Measurements from ENCODE around the gene GRAMD4.

GRCh38 chr22:46674906-46675305 is 54.7 kb downstream of the GRAMD4 start:
- TF ChIP-seq, protein P1, sequence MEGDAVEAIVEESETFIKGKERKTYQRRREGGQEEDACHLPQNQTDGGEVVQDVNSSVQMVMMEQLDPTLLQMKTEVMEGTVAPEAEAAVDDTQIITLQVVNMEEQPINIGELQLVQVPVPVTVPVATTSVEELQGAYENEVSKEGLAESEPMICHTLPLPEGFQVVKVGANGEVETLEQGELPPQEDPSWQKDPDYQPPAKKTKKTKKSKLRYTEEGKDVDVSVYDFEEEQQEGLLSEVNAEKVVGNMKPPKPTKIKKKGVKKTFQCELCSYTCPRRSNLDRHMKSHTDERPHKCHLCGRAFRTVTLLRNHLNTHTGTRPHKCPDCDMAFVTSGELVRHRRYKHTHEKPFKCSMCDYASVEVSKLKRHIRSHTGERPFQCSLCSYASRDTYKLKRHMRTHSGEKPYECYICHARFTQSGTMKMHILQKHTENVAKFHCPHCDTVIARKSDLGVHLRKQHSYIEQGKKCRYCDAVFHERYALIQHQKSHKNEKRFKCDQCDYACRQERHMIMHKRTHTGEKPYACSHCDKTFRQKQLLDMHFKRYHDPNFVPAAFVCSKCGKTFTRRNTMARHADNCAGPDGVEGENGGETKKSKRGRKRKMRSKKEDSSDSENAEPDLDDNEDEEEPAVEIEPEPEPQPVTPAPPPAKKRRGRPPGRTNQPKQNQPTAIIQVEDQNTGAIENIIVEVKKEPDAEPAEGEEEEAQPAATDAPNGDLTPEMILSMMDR (IDR thresholded peaks at IDR 0.05), result no peak
- no peak for TF ChIP-seq ELK1 (IDR thresholded peaks at IDR 0.05; ENCODE audit: low read depth, low read length)
- no peak for TF ChIP-seq EP300 (IDR thresholded peaks at IDR 0.05)
- TF ChIP-seq, protein P2, sequence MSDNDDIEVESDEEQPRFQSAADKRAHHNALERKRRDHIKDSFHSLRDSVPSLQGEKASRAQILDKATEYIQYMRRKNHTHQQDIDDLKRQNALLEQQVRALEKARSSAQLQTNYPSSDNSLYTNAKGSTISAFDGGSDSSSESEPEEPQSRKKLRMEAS (IDR thresholded peaks at IDR 0.05), result no peak
- TF ChIP-seq CHD4 (IDR thresholded peaks at IDR 0.05; ENCODE audit: borderline replicate concordance), result no peak
